Activated CD8-positive, alpha-beta memory T cell treated with anti-CD3 and anti-CD28 coated beads, Interleukin-2, amount 50 U/mL, for 4 hours (primary cell): ENCODE measurements around the gene KCTD15.

Source experiments
- DNase-seq: peaks from one replicate; pipeline ENCODE4 v3.0.0-alpha.2; 2020

KCTD15 gene

GRCh38 chr19:33796164-33796875 lies at the start of gene KCTD15:
Gene KCTD15 (plus strand): TSS chr19:33796870. CDS start chr19:33800455, 3,585 bp downstream.
- DNase-seq, result no peak

GRCh38 chr19:33747273-33747672 lies 49.4 kb upstream of the KCTD15 start:
- DNase-seq, result no peak

- DNase-seq, result no peak
Observed at GRCh38 chr19:33748231-33748630, 48.4 kb upstream of the KCTD15 start.

GRCh38 chr19:33749016-33749415 lies 47.7 kb upstream of the KCTD15 start:
- no peak for DNase-seq

GRCh38 chr19:33749619-33750175 lies 47.0 kb upstream of the KCTD15 start:
- no peak for DNase-seq

- DNase-seq, result no peak
Observed at GRCh38 chr19:33750587-33751435, 45.9 kb upstream of the KCTD15 start.

GRCh38 chr19:33751436-33751770 lies 45.3 kb upstream of the KCTD15 start:
- no peak for DNase-seq

- no peak for DNase-seq
Observed at GRCh38 chr19:33752018-33752800, 44.5 kb upstream of the KCTD15 start.

GRCh38 chr19:33752945-33753344 lies 43.7 kb upstream of the KCTD15 start:
- DNase-seq, result no peak

GRCh38 chr19:33754361-33754760 lies 42.3 kb upstream of the KCTD15 start:
- no peak for DNase-seq

- no peak for DNase-seq
Observed at GRCh38 chr19:33755099-33756035, 41.3 kb upstream of the KCTD15 start.

- DNase-seq, result no peak
Observed at GRCh38 chr19:33756177-33756576, 40.5 kb upstream of the KCTD15 start.

- no peak for DNase-seq
Observed at GRCh38 chr19:33758541-33759013, 38.1 kb upstream of the KCTD15 start.

- DNase-seq, result no peak
Observed at GRCh38 chr19:33759356-33759755, 37.3 kb upstream of the KCTD15 start.

GRCh38 chr19:33763633-33764371 lies 32.9 kb upstream of the KCTD15 start:
- DNase-seq, result no peak

GRCh38 chr19:33766623-33767022 lies 30.0 kb upstream of the KCTD15 start:
- no peak for DNase-seq

GRCh38 chr19:33767898-33768413 lies 28.7 kb upstream of the KCTD15 start:
- no peak for DNase-seq

GRCh38 chr19:33769208-33769607 lies 27.5 kb upstream of the KCTD15 start:
- DNase-seq, result no peak

- DNase-seq, result no peak
Observed at GRCh38 chr19:33770107-33770506, 26.6 kb upstream of the KCTD15 start.

GRCh38 chr19:33771384-33772101 lies 25.1 kb upstream of the KCTD15 start:
- peak; percentile 57 for DNase-seq
